Mononuclear cell (primary cell): ENCODE results near the gene GPR148. TPM values are rescaled to one million over a fixed set of nuclear protein-coding genes. Genes with fewer than 3 reads are reported as not detected.

ENCODE experiments used
- H3K27me3 ChIP-seq: 2 replicates; pipeline ENCODE4 v1.6.0; 2011; ENCODE audit warnings: low read length, control low read depth; ENCODE audit not compliant: insufficient read depth
- H3K4me1 ChIP-seq: 2 replicates; pipeline ENCODE4 v1.5.1; 2011; ENCODE audit warnings: mild to moderate bottlenecking, low read length, control low read depth; ENCODE audit not compliant: insufficient read depth
- H3K4me3 ChIP-seq: 2 replicates; pipeline ENCODE4 v1.5.1; 2011; ENCODE audit warnings: mild to moderate bottlenecking, low read length, moderate library complexity
- H3K9me3 ChIP-seq: 2 replicates; pipeline ENCODE4 v1.5.1; 2011; ENCODE audit warnings: low read depth, mild to moderate bottlenecking, control low read depth, low read length
- total RNA-seq: library from RNA; depleted of rRNA; stranded (reverse); fragments of >200 nt; gene quantifications from one replicate; pipeline ENCODE4 v1.2.3, GENCODE V29; 2012

GPR148 gene
- total RNA-seq, 1 donor, result not detected

GRCh38 chr2:130736487-130736886 is 7.6 kb downstream of the GPR148 start:
- H3K4me3 ChIP-seq, result no peak overlapping the region
- H3K4me1 ChIP-seq, result no peaks in the 10 kb centered on the region
- H3K27me3 ChIP-seq, result no peaks in the 10 kb centered on the region
- no peaks in the 10 kb centered on the region for H3K9me3 ChIP-seq

- no peaks in the 10 kb centered on the region for H3K4me1 ChIP-seq
- no peaks in the 10 kb centered on the region for H3K27me3 ChIP-seq
- H3K9me3 ChIP-seq, result no peaks in the 10 kb centered on the region
- no peak overlapping the region for H3K4me3 ChIP-seq
These were observed 8.7 kb downstream of the GPR148 start for GRCh38 chr2:130737592-130737991.

GRCh38 chr2:130740671-130741070 is 11.8 kb downstream of the GPR148 start:
- H3K9me3 ChIP-seq, result no peaks in the 10 kb centered on the region
- peaks cover 2% of the 10 kb centered on the region for H3K27me3 ChIP-seq
- no peak overlapping the region for H3K4me3 ChIP-seq
- no peaks in the 10 kb centered on the region for H3K4me1 ChIP-seq

DNA sequence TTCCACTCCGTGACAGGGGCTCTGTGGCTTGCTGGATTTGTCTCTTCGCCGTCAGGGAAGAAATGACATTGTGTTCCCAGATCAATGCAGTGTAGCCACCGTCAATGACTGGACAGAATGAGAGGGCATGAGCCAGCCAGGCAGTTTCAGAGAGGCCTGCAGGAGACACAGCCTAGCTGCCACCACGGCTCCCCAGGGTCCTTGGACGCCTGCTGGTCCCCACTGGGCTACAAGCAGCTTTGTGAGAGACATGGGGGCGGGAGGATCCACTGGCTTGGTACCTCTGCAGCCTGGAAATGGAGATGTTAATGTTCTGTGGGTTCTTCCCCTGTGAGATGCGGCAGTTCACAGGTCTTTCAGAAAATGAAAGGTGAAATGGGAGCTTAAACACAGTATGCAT is 14.4 kb downstream of the GPR148 start:
- no peaks in the 10 kb centered on the region for H3K9me3 ChIP-seq
- peaks cover 2% of the 10 kb centered on the region for H3K27me3 ChIP-seq
- no peak overlapping the region for H3K4me3 ChIP-seq
- no peaks in the 10 kb centered on the region for H3K4me1 ChIP-seq

DNA sequence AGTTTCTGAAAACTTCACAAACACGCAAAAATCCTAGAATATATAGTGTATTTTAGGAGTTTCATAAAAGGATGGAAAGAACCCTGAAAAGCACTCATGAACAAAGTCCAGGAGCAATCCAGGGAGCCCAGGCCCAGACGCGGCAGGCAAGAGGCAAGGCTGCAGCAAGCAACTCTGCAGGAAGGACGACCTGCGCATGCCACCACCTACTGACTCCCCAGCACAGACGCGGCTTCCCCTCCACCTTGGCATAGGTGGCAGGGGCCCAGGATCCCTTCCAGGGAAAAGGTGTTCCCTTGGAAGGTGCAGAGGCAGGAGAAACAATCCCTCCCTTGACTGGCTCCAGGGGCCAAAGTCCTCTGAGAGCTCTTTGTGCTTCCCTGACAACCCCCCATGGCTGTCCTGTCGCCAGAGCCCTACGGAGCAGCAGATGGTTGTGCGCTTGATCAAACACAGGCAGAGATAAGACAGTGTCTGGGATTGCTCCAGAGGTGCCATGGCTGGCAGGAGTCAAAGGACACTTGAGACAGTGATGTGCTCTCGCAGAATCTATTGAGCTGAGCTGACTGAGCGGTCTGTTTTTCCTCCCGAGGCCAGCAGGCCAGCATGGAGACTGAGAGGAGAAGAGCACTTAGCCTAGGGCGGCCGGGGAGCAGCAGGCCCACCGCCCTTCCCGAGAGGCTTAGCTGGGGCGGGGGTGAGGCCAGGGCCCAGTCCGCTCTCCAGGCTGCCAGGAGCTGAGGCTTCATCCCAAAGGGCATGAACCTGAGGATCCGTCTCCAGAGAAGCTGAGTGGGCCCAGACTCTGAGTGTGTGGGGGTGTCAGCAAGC is 15.6 kb downstream of the GPR148 start:
- no peak overlapping the region for H3K4me3 ChIP-seq
- H3K4me1 ChIP-seq, result no peaks in the 10 kb centered on the region
- H3K27me3 ChIP-seq, result peaks cover 2% of the 10 kb centered on the region
- no peaks in the 10 kb centered on the region for H3K9me3 ChIP-seq

DNA sequence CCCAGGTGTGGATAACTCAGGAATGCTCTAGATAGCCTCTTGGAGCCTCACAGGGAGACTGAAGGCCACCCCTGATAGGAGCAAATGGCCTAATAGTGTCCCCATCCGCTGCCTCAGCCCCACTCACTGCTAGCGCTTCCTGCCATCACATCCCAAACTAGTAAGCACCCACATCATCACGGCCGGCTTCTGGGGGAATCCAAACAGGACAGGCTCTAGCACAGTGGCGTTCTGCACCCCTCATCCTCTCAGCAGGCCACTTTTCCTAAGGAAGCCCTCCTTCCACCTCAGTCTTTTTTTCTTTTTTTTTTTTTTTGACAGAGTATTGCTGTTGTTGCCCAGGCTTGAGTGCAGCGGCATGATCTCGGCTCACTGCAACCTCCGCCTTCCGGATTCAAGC is 20.2 kb downstream of the GPR148 start:
- Histone ChIP-seq H3K27me3 (peaks cover 5% of the 10 kb centered on the region), H3K9me3 (no peaks in the 10 kb centered on the region), H3K4me1 (no peaks in the 10 kb centered on the region), H3K4me3 (no peak overlapping the region)

GRCh38 chr2:130749641-130750040 is 20.8 kb downstream of the GPR148 start:
- Histone ChIP-seq H3K4me3 (no peak overlapping the region), H3K27me3 (peaks cover 5% of the 10 kb centered on the region), H3K9me3 (no peaks in the 10 kb centered on the region), H3K4me1 (no peaks in the 10 kb centered on the region)

DNA sequence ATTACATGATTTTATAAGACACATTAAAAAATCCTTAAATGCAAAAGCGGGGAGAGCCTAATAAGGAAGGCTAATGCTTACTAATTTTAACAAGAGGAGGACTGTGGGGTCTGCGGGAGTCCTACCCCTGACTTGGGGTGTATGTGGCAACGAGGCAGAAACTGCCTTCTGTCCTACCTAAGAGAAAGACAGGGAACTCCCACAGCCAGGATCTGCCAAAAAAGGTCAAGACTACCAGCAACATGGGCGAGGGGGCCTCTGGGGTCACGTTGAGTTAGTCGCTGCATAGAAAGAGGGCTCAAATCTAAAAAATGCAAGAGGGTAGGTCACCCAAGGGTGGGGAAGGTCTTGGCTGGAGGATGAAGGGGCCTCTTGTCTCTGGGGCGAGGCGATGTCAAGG is 25.9 kb downstream of the GPR148 start:
- Histone ChIP-seq H3K4me3 (no peak overlapping the region), H3K4me1 (no peaks in the 10 kb centered on the region), H3K9me3 (no peaks in the 10 kb centered on the region), H3K27me3 (peaks cover 26% of the 10 kb centered on the region)

DNA sequence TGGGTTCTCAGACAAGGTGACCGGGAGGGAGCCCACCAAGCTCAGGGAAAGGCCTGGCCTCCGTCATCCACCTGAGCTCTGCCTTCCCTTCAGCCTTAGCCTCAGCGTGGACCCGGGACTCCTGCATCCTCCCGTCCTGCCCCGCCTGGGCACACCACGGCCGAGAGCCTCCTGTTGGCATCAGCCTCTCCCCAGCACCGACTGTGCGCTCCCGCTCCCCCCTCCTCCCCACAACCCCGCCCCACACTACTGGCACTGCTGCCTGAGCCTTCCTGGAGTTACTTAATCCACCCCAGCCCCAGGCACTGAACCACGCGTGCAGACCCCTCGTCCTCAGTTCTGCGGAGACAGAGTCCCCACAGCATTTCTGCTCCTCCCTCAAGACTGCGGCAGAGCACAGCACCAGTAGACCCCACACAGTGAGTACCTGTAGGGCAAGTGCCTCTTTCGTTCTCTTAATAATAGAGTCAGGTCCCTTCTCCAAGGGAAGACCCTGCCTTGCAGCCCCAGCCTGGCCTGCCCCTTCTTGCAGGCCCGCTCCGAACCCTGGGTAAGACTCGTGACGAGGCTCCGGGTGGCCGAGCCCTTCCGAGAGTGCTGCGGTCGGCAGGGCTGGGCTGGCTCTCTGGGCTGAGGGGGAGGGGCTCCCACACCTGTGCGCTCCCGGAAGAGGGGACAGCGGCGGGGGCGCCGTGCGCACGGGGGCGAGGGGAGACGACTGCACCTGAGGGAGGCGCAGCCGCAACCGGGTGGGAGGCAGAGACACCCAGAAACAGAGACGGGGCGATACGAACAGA is 26.6 kb downstream of the GPR148 start, which contains the start of gene AMER3:
AMER3 (plus strand) TSS at position 285 of the 797 bp plus-strand sequence. CDS start 6,533 bp downstream, outside the sequence.
- H3K27me3 ChIP-seq, result peaks cover 26% of the 10 kb centered on the region
- H3K9me3 ChIP-seq, result no peaks in the 10 kb centered on the region
- no peak within 1 kb of the TSS for H3K4me3 ChIP-seq
- no peaks in the 10 kb centered on the region for H3K4me1 ChIP-seq

- H3K9me3 ChIP-seq, result no peaks in the 10 kb centered on the region
- H3K27me3 ChIP-seq, result peaks cover 26% of the 10 kb centered on the region
- H3K4me3 ChIP-seq, result no peak overlapping the region
- H3K4me1 ChIP-seq, result no peaks in the 10 kb centered on the region
These were observed 27.4 kb downstream of the GPR148 start for GRCh38 chr2:130756053-130756873.

DNA sequence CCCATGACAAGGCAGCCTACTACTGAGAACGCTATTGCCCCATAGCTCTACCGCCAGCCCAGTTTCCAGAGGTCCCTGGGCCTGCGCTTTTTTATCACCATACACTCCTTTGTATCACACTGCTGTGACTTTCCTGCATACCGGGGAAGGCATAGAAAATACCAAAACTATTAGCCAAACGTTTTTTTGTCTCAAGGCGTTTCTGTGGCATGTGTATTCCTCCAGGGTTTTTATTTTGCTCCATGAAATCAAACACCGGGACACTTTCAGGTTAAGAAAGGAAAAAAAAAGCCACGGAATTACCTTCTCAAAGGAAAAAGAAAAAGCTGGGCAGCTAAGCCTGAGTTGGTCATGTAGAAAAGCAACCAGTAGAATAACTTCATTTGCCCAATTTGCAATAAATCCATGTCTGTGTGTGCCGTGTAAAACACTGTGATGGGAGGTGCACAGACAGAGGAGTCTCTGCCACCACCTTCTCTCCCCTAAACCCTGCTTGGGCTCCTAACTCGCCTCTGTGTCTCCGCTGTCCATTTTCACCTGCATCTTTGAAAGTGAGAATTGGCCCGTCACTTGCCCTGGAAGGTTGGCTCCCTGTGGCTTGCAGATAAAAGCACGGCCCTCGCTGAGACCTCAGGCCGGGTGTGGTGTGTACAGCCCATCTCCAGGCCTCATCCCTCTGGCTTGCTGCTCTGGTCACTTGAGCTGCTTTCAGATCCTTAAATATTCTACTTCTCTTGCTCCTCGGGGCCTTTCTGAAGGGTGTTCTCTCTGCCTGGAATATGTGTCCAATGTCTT is 28.2 kb downstream of the GPR148 start:
- no peaks in the 10 kb centered on the region for H3K4me1 ChIP-seq
- H3K4me3 ChIP-seq, result no peak overlapping the region
- peaks cover 26% of the 10 kb centered on the region for H3K27me3 ChIP-seq
- no peaks in the 10 kb centered on the region for H3K9me3 ChIP-seq

GRCh38 chr2:130759906-130760753 is 31.3 kb downstream of the GPR148 start:
- H3K27me3 ChIP-seq, result peaks cover 17% of the 10 kb centered on the region
- no peaks in the 10 kb centered on the region for H3K4me1 ChIP-seq
- no peaks in the 10 kb centered on the region for H3K9me3 ChIP-seq
- no peak overlapping the region for H3K4me3 ChIP-seq
